NT2/D1 (cell line): ENCODE measurements around the gene ERCC1.
"Not testable (repeated sequence)": the region's sequence is repeated elsewhere in the genome, so short reads cannot be mapped to it uniquely, and the experiment has no call there.

Source experiments
- SUZ12 ChIP-seq: IDR thresholded peaks from 2 replicates; pipeline ENCODE4 v1.6.1; 2011; ENCODE audit not compliant: insufficient read length, insufficient read depth; ENCODE audit errors: extremely low read depth
- YY1 ChIP-seq: IDR thresholded peaks from 2 replicates; pipeline ENCODE4 v1.6.1; 2011; ENCODE audit not compliant: insufficient read length, insufficient read depth
- ZNF274 ChIP-seq: IDR thresholded peaks from 2 replicates; pipeline ENCODE4 v1.6.1; 2011; ENCODE audit warnings: mild to moderate bottlenecking, low read depth, low read length

DNA sequence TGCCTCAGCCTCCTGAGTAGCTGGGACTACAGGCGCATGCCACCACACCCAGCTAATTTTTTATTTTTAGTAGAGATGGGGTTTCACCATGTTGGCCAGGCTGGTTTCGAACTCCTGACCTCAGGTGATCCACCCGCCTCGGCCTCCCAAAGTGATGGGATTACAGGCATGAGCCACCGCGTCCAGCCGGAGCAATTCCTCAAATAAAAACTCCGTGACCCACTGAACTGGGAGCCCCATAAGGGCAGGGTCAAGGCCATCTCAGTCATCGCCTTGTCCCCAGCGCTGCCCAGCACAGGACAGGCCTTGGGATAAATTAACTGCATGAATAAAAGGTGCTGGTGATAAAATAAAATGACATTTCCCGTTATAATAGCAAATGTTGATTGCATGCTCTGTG lies 6.2 kb upstream of the ERCC1 start:
- not testable (repeated sequence) for TF ChIP-seq ZNF274, YY1, SUZ12
